NCI-H446 (cell line): ENCODE measurements around the gene ZNF484.
"Not testable (repeated sequence)": the region's sequence is repeated elsewhere in the genome, so short reads cannot be mapped to it uniquely, and the experiment has no call there.

Source experiments
- DNase-seq, 2 experiments: peaks; one replicate each; lab custom pipeline; 2025; lab: John Stamatoyannopoulos, UW

The ZNF484 gene

GRCh38 chr9:92860867-92861266, 17.0 kb downstream of the ZNF484 start:
- no peak for DNase-seq

GRCh38 chr9:92857236-92857635, 20.6 kb downstream of the ZNF484 start:
- no peak for DNase-seq

GRCh38 chr9:92853716-92854115, 24.1 kb downstream of the ZNF484 start:
- no peak for DNase-seq

DNA sequence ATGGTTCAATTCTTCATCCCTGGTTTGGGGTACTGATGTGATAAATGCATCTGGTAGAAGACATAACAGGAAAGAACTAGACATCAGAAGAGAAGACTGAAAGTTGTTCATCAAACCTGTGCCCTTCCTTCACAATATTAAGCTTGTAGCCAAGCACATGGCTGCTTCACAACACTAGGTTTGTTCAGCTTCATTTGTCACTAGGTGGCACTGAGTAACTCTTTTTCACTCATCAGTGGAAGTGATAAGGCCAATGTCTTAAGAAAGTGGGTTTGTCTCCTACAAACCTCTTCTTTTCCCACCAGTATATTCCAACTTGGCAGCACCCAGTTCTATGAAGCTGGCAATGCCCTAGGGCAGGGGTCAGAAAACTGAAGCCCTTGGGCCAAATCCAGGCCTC, 26.9 kb downstream of the ZNF484 start:
- no peak for DNase-seq

GRCh38 chr9:92848740-92849139, 29.1 kb downstream of the ZNF484 start:
- not testable (repeated sequence) for DNase-seq

DNA sequence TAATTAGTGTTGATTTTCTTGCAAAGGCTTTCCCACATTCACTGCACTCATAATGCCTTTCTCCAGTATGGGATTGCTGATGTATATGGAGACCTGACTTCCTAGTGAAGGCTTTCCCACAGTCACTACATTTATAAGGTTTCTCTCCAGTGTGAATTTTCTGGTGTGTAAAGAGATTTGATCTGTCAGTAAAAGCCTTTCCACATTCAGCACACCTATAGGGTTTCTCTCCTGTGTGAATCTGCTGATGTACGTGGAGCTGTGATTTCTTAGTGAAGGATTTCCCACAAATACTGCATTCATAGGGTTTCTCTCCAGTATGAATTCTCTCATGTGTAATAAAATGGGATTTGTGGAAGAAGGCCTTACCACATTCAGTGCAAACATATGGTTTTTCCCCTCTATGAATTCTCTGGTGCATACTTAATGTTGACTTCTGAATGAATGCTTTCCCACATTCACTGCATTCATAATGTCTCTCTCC, 31.1 kb downstream of the ZNF484 start:
- DNase-seq = no peak

DNA sequence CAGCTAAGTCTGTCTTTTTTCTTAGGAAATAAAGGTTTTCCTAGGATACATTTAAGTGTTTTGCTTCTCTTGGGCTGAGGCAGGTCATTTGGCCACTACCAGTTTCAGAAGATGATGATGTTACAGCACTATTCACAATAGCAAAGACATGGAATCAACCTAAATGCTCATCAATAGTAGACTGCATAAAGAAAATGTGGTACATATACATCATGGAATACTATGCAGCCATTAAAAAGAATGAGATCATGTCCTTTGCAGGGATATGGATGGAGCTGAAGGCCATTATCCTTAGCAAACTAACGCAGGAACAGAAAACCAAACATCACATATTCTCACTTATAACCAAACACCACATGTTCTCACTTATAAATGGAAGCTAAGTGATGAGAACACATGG, 39.4 kb downstream of the ZNF484 start:
- not testable (repeated sequence) for DNase-seq

DNA sequence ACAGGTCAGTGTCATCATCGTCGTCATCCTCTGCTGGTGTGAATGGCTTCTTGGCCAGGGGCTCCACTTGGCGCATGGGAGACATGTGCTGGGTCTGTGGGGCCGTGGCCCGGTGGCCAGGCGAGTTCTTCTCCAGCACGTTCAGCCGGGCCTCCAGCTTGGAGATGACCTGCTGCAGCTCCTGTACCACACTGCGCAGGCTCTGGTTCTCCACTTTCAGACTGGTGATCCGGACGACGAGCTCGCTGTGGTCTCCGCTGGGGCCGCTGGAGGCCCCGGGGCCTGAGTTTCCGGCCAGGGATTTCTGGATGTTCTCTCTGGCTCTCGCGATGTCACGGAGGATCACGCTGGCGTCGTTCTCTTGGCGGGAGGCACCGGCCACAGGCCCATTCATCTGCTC, 40.6 kb downstream of the ZNF484 start:
- DNase-seq = no peak

GRCh38 chr9:92829420-92829819, 48.4 kb downstream of the ZNF484 start:
- DNase-seq = no peak

DNA sequence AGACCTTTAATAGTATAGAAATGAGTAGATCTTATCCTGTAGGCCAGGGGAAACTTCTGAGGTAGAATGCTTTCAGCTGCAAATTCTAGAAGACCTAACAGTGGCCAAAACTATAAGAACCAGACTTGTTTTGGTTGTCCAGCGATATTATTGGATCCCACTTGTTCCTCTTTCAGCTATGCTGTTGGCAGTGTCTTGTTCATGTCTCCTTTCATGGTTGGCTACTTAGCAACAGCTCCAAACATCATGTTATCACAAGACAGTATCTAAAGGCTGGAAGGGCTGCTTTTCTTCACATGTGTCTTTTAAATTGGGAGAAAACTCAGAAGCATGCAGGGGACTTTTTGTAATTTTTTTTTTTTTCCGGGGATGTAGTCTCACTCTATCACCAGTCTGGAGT, 52.8 kb downstream of the ZNF484 start:
- DNase-seq = not testable (repeated sequence)

- no peak for DNase-seq
Measured at GRCh38 chr9:92820964-92821363, 56.9 kb downstream of the ZNF484 start.

- not testable (repeated sequence) for DNase-seq
Measured at GRCh38 chr9:92819898-92820297, 57.9 kb downstream of the ZNF484 start.

DNA sequence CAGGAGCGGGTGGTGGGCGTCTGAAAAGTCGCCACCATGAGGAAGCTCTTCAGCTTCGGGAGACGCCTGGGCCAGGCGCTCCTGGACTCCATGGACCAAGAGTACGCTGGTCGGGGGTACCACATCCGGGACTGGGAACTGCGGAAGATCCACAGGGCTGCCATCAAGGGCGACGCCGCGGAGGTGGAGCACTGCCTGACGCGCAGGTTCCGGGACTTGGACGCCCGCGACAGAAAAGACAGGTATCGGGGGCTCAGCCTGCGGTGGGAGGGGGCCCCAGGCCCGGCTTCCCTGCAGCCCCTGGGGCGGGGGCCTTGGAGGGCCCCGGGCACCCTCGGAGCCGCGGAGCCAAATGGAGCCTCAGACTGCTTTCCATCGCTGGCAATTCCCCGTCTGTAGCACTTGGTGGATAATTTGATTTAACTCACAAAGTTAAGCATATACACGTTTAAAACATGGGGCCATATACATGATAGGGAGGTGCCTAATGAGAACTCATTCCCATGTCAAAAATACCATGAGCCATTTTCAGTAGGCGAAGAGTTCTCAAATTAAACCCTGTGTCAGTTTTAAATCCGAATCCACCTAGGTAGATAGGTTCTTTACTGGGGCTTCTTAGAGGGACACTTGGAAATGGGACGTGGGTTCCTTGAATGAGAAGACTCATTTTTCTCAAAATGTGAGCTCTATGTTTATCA, 68.1 kb downstream of the ZNF484 start:
- DNase-seq = not testable (repeated sequence)

DNA sequence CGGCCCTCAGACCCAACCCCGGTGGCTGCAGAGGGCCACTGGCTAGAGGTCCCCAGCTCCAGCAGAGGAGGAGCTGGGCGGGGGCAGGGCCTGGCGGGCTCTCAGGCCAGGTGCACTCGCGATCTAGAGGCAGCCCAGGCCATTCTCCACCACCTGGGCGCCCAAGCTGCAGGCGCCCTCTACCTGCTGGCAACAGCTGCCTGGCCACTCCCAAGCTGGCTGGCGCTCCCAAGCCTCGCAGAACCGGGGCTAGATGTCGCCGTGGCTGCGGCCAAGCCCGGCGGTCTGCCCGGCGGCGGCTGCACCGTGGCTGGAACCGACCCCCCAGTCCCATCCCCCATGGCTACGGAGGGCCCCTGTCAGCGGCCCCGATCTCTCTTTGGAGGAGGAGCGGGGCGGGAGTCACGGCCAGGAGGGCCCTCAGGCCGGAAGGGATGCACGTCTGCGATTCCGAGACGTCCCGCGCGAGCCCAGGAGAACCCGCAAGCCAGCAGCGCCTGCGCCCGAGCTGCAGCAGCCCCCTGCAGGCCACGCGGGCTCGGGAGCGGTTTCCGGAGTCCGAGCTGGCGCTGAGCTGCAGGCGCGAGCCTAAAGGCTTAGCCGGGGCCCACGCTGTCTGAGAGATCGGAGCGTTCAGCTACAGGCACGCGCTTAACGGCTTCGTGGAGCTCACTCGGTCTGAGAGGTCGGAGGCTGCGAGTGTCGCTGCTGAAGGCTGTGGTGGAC, 68.9 kb downstream of the ZNF484 start:
- DNase-seq = no peak

- no peak for DNase-seq
Measured at GRCh38 chr9:92807757-92808725, 69.8 kb downstream of the ZNF484 start.

DNA sequence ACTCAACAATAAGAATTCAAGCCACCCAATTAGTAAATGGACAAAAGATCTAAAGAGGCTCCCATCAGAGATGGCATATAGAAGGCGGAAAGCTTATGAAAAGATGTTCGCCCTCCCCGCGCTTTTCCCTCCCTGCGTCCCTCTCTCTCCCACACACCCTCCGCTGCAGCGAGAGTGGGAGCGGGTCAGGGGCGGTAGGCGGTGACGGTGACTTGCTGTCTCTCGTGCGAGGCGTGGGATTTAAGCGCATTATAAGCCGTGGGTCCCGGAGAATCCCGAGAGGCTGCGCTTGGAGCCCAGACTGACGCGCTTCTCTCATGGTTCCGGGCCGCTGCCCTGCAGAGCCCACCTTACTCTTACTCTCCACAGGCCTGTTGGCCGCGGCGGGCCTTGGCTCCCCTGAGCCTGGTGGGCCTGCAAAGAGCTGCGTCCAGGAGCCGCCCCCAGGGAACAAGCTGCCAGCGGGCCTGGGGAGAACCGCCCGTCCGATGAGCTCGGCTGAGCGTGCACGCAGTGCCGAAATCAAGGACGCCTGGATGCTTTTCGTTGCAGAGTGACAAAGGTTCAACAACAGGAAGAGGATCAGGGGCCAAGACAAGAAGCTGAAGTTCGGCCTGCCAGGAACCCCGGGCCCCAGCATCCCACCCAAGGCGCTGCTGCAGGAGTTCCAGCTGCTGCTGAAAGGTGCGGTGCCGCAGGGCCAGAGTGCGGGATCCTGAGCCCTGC, 70.6 kb downstream of the ZNF484 start:
- no peak for DNase-seq

GRCh38 chr9:92804727-92805126, 73.1 kb downstream of the ZNF484 start:
- DNase-seq = no peak

DNA sequence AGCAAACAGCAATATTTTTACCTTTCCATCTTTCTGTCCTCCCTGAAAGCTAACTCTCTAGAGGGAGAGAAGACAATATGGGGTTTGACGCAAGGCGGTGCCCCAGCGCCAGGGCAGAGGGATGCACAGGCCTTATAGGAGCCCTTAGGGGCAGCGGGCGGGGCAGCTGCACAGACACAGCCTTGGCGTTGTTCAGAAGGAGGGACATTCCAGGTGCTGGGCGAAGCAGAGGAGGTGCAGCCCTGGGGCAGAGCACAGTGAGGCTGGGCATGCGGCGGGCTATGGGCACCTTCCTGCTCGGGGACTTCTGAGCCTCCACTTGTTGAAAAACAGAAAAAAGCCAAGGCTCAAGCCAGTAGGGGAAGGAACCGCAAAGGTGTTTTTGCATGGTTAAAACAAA, 79.5 kb downstream of the ZNF484 start:
- DNase-seq = no peak

DNA sequence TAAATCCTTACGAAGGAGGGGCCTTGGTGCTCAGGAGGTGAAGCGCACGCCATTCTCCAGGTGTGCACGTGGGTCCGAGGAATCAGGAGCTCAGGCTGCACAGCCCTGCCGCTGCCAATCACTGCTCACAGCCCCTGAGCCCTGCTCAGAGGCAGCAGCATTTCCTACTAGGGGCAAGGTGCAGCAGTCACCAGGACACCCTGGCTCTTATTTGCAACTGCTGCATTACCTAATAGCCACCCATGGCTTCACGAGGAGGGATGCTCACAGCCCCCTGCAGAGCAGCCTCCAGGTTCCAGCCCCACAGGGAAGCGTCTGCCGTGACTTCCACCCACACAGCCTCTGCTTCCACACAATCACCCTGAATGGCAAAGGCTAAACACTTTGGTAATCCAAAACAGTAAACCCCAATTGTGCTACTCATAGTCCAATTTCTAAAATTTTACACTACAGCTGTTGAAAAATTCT, 81.5 kb downstream of the ZNF484 start:
- not testable (repeated sequence) for DNase-seq

DNA sequence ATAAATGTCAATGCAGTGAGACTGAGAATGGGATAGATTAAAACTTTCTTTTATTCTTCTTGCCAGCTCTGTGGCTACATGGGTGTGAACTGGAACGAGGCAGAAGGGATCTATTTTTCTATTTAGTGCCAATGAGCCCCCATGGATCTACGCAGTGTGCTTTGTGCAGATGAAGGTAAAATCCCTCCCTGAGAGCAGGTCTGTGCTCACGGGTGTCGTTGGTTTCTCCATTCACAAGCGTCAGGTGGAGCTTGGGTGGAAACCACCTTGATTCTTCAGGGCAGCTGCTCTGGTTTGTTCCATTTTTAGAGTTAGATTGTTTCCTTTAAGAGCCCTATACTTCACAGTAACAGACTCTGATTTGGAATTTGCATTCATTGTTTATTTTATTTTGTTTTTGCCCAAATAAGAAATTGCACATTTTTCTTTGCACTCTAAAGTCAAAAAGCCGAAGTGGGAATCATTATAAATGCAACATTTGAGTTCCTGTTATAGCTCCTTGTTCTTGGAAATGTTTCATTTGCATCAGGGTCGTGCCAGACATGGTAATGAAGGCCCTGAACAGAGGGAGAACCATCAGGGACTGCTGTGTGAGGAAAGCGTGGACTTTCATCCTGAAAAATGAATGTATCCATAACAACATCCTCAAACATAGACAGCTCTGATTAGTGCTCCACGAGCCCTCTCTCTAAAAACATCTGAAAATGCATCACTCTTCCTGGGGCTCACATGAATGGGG, 82.1 kb downstream of the ZNF484 start:
- no peak for DNase-seq
